ENCODE data around the gene DOCK1. TPM values are rescaled to one million over a fixed set of nuclear protein-coding genes. Genes with fewer than 3 reads are reported as not detected.
"Not testable (repeated sequence)": the region's sequence is repeated elsewhere in the genome, so short reads cannot be mapped to it uniquely, and the experiment has no call there.

DOCK1 gene
- total RNA-seq, 1 donor from 2014 or later = 44.9 TPM

DNA sequence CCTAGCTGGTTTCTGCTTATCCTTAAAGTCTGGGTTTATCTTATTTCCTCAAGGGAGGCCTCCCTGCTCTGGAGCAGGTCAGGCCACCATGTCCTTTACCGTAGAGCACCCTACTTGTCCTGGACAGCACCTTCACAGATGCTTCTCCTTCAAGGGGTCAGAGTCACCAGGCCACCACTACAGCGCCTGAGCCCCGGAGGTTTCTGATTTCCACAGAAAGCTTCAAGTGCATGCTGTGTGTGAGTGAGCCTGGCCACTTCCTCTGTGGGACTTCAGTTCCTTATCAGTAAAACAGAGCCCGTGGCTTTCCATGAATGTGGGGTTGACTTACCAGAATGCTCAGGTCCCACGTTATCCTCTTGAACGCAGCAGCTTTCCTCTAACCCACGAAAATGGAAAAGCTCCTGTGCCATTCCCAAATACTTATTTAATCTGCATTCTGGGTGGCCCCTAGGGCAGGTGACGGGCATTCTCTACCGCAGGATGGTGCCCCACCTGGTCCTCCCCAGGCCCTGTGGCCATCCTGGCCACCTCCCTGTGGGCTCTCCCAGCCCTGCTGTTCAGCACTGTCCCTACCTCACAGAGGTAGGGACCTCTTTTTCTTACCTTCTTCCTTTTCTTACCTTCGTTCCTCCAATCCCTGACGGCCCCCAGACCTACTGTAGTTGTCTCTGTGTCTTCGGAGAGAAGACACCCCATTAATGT, 1.4 kb upstream of the DOCK1 start:
- no peak for DNase-seq (ENCODE audit: low spot score)

DNA sequence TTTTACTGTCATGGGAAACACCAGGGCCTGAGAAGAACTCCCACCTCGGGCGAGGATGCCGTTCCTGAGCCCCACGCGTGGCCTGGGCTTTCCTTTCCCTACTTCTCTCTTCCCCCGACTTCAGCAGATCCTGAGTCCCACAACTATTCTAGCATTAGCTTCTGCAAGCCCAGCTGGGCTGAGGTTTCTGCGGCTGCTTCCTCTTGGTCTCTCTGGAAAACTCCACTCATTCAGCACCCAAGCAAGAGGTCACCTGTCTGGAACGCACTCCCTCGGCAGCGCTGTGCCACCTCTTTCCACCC, 761 bp upstream of the DOCK1 start:
- no peak for DNase-seq (ENCODE audit: low spot score)

DNA sequence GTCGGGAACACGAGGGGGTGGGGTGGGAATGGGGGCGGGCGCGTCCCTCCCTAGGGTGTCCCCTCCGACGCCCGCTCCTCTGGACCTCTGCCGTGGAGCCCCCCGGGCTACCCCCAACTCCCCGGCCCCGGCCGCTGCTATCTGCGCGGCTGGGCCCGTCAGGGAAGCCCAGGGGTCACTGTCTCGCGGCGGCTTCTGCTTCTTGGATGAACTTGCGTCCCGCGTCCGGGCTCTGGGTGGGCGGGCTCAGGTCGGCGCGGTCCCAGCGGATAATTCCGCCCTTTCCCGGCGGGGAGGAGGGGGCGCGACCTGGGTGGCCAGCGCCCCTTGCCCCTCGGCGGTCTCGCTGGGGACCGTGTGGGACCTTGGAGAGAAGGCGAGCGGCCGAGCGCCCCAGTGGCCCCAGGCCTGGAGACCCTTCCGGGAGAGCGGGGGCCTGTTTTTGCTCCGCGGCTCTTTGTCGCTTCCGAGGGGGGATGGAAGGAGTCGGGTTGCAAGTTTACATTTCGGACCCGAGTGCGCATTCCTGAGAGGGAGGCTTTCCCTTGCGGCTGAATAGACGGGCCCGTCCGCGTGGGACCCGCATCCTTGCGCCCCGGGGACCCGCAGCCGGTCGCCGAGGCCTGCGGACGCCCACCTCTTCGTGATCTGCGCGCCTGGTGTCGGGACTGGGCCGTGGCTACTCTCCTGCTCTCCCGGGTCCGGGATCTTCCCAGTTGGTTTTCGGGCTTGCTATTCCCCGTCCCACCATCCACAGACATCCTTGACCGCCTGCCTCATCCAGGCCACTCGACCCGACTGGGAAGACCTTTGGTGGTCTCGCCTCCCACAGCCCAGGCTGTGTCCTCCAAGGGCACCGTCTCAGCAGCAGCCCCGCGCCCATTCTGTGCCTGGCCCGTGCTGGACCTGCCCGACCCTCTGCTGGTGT, 812 bp downstream of the DOCK1 start:
- DNase-seq (ENCODE audit: low spot score) = no peak

DNA sequence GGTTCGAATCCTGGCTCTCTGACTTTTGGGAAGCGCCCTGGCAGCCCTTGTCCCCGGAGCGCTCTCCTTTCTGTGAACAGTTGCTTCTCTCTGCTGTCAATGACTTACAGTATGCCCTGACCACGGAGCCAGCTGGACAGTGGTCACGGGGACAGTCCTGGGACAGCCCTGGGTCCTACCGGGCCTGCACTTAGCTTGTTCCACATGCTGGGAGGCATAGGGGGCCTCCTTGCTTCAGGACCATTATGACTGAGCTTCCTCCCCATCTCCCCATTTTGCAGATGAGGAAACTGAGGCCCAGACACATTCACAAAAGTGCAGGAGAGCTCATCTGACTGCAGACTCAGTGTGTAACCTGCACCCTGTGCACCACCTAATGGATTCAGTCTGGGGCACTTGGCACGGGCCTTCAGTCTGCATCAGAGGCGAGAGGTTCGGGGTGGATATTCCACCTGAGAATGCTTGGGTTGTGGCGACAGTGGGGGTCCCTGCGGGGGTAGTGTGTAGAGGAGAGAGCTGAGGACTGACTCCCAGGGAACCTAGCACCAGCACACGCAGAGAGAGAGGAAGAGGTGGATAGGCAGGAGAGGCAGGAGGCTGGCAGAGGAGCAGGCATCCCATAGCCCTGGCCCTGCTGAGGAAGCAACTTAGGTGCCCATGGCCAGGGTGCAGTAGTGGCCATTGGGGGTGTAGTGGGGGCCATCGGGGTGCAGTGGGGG, 1.6 kb downstream of the DOCK1 start:
- no peak for DNase-seq (ENCODE audit: low spot score)

DNA sequence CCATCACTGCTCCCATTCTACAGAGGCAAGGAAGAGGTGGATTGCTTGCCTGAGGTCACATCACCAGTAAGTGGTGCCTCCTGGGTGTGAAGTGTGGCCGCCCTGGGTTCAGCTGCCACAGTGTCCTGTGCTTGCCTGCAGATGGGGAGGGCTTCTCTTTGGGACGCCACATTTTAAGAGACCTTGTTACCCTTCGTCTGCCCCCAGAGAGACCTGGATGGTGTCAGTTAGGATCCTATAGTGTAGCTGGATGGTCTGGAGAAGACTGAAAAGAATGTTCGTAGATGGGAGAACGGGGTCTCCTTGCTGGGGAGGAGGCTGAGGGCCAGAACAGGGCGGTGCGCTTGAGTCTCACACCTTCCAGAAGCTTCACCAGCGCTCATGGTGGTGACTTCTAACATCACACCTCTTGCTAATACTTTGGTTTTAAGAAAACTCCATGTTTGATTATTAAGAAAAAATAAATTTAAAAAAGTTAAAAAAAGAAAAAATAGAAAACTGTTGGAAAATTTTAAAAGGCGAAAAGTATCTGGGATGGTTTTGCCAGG, 2.3 kb downstream of the DOCK1 start:
- no peak for DNase-seq (ENCODE audit: low spot score)

DNA sequence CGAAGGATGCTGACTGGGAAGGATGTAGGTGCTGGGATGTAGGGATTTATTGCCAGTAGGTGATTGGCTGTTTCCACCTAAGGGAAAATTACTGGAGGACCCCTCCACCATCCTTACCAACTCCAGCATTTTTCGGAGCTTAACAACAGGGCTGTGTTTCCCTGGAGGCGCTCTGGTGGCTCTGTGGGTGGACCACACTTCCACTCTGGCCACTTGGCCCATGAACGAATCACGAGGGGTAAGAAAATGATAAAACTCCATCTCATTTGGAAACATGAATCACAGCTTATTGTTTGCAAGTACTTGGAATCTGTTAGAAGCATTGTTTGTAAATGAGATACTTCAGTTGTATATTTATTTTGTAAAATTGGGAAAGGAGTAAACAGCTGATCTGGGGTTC, 3.0 kb downstream of the DOCK1 start:
- DNase-seq (ENCODE audit: low spot score) = no peak

DNA sequence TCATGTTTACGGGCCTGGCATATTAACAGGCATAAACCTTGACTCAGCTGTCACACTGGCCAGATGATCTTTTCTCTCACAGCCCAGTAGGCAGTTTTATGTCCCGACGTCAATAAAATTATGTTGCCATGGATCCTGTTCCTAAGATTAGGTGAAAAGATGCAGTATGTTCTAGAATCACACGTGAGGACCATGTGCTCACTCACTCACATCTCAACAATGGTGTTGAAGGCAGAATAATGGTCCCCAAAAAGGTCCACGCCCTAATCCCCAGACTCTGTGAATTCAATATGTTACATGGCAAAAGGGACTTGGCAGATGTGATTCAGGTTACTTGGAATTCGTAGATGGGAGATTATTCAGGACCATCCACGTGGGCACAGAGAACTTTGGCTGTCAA, 3.5 kb downstream of the DOCK1 start:
- no peak for DNase-seq (ENCODE audit: low spot score)

DNA sequence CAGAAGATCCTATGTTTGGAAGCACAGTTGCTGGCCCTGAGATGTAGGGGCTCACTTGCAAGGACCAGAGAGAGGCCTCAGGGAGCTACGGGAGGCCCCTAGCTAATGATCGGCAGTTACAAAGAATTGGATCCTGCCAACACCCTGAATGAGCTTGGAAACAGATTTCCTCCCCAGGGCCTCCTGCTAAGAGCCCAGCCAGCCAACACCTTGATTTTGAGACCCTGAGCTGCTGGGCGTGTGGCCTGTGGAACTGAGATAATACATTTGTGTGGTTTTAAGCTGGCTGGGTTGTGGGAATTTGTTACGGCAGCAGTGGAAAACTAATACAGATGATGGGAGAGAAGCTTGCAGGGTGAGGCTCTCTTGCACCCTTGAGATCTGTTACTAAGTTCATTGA, 3.9 kb downstream of the DOCK1 start:
- no peak for DNase-seq (ENCODE audit: low spot score)

DNA sequence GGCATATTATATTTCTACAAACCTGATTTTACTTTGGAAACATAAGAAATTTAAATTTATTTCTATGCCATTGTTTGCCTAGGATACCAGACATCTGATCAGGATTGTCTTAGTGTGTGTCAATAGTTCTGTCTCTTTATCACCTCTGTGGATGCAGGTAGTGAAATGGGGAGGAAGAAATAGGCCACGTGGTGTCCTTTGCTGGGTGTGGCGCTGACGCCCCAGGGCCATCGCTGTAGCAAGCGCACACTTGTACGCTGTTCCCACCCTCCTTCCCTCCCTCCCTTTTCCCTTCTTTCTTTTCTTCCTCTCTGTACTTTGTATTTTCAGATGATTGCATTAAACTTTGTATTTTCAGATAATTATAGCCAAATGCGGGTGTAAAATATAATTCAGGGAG, 5.0 kb downstream of the DOCK1 start:
- no peak for DNase-seq (ENCODE audit: low spot score)

DNA sequence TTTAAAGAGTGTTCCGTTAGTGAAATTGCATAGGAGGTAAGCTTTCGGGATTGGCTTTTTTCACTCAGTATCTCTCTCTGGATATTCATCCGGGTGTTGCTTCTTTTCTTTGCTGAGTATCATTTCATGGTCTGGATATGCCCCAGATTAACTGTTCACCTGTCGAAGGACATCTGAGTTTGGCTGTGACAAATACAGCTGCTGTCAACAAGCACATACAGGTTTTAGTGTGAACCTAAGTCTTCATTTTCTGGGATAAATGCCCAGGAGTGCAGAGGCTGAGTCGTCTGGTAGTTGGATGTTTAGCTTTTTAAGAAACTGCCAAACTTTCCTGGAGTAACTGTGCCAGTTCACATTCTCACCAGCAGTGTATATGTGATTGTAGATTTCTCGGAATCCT, 5.6 kb downstream of the DOCK1 start:
- no peak for DNase-seq (ENCODE audit: low spot score)

DNA sequence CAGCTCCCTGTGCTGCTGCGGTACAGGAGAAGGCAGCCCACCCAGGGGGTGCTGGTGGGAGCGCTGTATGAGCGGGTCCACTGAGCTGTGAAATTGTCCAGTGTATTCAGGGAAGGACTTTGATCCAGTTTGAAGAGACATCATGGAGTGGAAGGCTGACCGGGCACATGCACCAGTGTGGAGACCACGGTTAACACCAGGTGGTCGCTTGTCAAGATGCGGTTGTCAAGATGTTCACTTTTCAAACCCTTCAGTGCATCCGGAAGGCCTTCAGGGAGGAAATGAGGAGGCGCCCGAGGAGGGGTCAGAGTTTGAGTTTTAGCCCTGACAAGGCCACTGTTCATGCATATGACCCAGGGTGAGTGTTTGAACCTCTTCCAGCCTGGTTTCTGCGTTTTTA, 6.1 kb downstream of the DOCK1 start:
- no peak for DNase-seq (ENCODE audit: low spot score)

DNA sequence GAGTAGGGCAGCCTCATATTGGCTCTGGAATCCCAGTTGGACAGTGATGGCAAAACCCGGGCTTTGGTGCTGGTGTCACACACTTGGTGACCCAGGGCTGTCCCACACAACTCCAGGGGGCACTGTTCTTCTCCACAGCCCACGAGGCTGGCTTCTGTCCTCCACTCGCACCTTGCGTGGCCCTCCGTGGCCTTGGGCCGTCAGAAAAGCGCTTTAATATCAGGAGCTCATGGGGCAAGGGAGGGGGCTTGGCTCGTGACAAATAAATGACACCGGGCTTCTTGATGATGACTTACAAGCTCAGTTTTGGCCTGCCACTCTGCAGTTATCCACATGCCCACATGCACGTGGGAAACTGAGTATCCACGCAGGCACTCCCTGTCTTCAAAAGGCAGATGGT, 8.1 kb downstream of the DOCK1 start:
- no peak for DNase-seq (ENCODE audit: low spot score)

DNA sequence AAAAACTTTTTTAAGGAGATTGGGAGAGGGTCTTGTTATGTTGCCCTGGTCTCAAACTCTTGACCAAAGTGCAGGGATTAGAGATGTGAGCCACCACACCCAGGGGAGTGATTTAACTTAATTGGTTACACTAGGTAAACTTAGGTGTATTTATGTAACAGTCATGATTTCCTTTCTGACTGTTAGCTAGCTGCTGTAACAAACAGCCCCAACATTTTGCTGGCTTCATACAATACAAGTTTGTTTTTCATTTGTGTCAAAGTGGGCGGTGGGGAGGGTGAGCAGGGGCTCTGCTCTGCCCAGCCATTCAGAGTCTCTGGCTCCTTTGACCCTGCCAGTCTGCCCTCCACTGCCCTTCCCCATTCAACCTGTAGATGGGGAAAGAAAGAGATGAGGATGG, 9.3 kb downstream of the DOCK1 start:
- DNase-seq (ENCODE audit: low spot score) = no peak

DNA sequence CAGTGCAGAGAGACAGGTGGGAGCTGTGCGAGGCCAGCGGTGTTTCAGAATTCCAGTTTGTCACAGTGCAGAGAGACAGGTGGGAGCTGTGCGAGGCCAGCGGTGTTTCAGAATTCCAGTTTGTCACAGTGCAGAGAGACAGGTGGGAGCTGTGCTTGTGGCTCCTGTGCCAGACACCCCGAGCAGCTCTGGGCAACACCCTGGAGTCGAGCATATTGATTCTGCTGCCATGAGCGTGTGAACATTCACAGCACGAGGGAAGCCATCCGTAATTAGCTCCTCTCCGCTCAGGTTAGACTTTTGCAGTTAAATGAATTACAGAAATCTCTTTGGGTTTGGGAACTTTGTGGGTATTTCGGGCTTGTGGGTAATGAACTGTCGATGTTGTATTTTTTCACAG, 11.7 kb downstream of the DOCK1 start:
- DNase-seq (ENCODE audit: low spot score) = not testable (repeated sequence)

DNA sequence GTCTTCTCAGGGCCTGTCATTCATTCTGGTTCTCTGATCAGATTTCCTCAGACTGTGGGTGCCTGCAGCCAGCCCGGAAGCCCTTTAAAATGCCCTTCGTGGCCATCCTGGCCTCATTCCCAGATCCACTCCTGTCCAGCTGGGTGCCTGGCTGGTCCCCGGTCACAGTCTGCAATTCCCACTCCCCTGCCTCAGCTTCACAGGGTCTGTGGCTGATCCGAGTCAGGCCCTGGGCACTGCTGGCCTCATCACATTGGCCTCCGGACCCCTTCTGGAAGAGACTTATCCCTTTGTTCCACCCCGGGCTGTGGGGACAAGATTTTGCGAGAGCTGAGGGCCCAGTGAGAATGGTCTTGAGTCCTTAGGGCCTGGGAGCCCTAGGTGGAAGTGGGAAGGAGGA, 12.1 kb downstream of the DOCK1 start:
- DNase-seq (ENCODE audit: low spot score) = no peak

DNA sequence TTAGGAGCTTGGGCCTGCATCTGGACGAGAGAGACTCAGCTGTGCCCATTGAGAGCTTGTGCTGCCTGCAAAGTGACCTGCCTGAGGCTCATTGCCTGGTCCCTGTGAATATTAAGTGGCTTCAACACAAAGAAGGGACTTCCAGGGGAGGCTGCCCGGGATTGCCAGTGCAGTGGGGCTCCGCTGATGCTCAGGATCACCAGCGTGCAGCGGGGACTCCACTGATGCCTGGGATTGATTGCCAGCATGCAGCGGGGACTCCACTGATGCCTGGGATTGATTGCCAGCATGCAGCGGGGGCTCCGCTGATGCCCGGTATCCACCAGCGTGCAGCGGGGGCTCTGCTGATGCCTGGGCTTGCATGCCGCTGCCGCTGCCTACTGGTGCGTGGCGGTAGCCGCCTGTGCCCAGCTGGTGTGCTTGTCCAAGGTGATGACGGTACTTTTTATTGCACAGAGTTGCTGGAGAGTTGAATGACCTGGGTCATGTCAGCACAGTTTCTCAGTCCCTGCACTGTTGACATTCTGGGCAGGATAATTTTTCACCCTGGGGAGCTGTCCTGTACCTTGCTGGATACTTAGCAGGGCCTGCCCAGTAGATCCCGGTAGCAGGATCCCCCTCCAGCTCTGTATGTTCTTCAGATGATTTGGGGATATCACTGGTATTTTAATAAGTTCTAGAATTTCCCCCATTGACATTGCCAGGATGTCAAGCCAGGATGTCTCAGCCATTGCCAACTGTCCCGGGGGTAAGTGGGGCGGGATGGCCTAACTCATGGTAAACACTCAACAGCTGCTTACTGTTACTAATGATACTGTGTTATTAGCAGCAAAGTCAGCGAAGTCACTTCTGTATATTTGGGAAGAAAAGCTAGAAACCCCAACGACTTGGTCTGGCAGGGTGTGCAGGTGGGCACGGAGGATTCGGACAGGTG, 13.0 kb downstream of the DOCK1 start:
- no peak for DNase-seq (ENCODE audit: low spot score)

DNA sequence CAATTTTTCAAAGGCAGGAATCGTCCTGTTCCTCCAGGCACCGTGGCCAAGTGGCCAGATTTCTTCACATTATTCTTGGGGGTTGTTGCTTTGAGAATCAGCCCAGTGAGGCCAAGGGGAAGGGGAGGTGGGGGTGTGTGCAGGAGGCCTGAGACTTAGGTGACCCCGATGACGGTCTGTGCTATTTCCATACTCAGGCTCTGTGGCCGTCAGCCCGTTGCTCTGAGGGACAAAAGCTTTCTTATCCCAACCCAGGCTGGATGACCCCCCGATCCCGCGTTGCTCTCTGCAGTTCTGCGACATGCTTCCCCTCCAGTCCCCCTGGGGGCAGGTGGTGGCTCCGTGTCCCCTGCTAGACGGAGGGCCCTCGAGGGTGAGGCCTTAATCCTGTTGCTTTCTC, 14.2 kb downstream of the DOCK1 start:
- no peak for DNase-seq (ENCODE audit: low spot score)

DNA sequence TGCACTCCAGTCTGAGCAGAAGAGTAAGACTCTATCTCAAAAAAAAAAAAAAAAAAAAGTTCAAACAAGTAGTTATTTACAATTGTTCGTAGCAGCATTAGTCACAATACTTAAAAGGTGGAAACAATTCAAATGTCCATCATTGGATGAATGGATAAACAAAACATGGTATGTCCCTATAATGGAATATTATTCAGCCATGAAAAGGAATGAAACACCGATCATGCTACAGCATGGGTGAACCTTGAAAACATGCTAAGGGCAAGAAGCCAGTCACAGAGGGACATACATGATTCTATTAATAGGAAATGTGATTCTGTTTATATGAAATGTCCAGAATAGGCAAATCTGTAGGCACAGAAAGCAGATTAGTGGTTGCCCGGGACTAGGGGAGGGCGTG, 15.9 kb downstream of the DOCK1 start:
- DNase-seq (ENCODE audit: low spot score) = no peak

DNA sequence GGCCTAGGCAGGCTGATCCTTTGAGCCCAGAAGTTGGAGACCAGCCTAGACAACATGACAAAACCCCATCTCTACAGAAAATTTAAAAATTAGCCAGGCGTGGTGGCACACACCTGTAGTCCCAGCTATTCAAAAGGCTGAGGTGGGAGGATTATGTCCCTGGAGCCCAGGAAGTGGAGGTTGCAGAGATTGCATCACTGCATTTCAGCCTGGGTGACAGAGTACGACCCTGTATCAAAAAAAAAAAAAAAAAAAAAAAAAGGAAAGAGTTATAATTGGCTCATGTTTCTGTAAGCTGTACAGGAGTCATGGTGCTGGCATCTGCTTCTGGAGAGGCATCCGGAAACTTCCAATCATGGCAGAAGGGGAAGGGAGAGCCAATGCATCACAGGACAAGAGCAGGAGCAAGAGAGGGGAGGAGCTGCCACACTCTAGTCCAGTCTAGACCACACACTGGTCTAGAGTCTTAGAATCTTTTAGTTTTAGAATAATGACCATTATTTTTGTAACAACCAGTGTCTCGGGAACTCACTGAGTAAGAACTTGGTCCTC, 16.8 kb downstream of the DOCK1 start:
- DNase-seq (ENCODE audit: low spot score) = no peak

DNA sequence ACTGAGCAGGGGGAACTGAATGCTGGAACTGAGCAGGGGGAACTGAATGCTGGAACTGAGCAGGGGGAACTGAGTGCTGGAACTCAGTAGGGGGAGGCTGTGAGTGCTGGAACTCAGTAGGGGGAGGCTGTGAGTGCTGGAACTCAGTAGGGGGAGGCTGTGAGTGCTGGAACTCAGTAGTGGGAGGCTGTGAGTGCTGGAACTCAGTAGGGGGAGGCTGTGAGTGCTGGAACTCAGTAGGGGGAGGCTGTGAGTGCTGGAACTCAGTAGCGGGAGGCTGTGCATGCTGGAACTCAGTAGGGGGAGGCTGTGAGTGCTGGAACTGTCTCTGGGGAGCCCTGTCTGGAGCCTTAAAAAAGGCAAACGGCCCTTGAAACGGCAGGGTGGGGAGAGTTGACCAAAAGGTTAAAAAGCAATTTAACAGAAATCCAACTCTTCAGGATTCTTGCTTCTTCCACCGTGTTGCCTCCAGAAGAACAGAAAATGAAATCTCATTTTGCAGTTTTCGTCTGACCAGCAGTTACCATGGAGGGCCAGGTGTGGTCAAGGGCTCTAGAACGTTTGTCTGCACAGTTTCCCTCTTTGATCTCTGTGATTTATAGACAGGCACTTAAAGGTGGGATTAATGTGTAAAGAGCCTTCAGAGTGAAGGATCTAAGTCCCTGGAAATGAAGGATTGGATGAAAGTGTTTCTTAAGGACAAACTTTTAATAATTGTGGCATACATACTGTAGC, 19.1 kb downstream of the DOCK1 start:
- DNase-seq (ENCODE audit: low spot score) = no peak
